IMR-90 (cell line): Measurements from ENCODE around the gene RIC8A. TPM values are rescaled to one million over a fixed set of nuclear protein-coding genes. Genes with fewer than 3 reads are reported as not detected.

Source experiments
- ATAC-seq: fragments of 200-7000 bp; cut with Tn5 transposase; 2 replicates; pipeline ENCODE4 v1.9.1; 2020; ENCODE audit warnings: low read depth, mild to moderate bottlenecking, moderate library complexity
- BruUV-seq: library from RNA; stranded (reverse); fragments of 400-500 nt; replicated peaks from 2 replicates; lab custom pipeline; 2021; lab: Mats Ljungman, UMichigan
- CTCF ChIA-PET: fragments of 300-600 bp; formaldehyde crosslinking; extraction: SDS; loops from one replicate; lab custom pipeline; 2021; ENCODE audit warnings: antibody characterized with exemption; lab: Yijun Ruan, JAX
- POLR2A ChIA-PET: fragments of 300-600 bp; sonication (Branson Sonifier 250); formaldehyde crosslinking; loops from one replicate; lab custom pipeline; 2022; ENCODE audit warnings: antibody characterized with exemption; ENCODE audit not compliant: unreplicated experiment; lab: Charles Lee
- DNase-seq: peaks from one replicate; pipeline ENCODE4 v3.0.0; 2013
- H2AFZ ChIP-seq: replicated peaks from 2 replicates; pipeline ENCODE3; 2013; ENCODE audit warnings: low read length, mild to moderate bottlenecking; ENCODE audit not compliant: poor library complexity
- H2AK5ac ChIP-seq: 2 replicates; pipeline ENCODE4 v1.6.1; 2013; ENCODE audit warnings: low read depth, low read length, inconsistent platforms
- H2AK9ac ChIP-seq: replicated peaks from 2 replicates; pipeline ENCODE3; 2013; ENCODE audit warnings: mild to moderate bottlenecking, low read depth, low read length, moderate library complexity; ENCODE audit not compliant: poor library complexity
- H2BK120ac ChIP-seq: 2 replicates; pipeline ENCODE4 v1.6.1; 2013; ENCODE audit warnings: low read depth, low read length, inconsistent platforms
- H2BK15ac ChIP-seq: 3 replicates; pipeline ENCODE4 v1.6.1; 2013; ENCODE audit warnings: low read depth, low read length, inconsistent platforms
- H2BK20ac ChIP-seq: 2 replicates; pipeline ENCODE4 v1.6.1; 2013; ENCODE audit warnings: low read depth, mild to moderate bottlenecking, inconsistent platforms, low read length, moderate library complexity
- H2BK5ac ChIP-seq: 2 replicates; pipeline ENCODE4 v1.6.1; 2013; ENCODE audit warnings: mild to moderate bottlenecking, low read depth, low read length, inconsistent platforms; ENCODE audit not compliant: poor library complexity, severe bottlenecking
- H3K14ac ChIP-seq: replicated peaks from 2 replicates; pipeline ENCODE4 v1.6.1; 2013; ENCODE audit warnings: low read depth, low read length, inconsistent platforms
- H3K18ac ChIP-seq: 2 replicates; pipeline ENCODE4 v1.6.1; 2013; ENCODE audit warnings: low read depth, low read length, control low read depth
- H3K23ac ChIP-seq: 2 replicates; pipeline ENCODE4 v1.6.1; 2013; ENCODE audit warnings: low read depth, low read length, inconsistent platforms
- H3K27ac ChIP-seq: 2 replicates; pipeline ENCODE4 v1.5.1; 2013; ENCODE audit warnings: mild to moderate bottlenecking, control low read depth, low read length; ENCODE audit not compliant: insufficient read depth
- H3K27me3 ChIP-seq: 2 replicates; pipeline ENCODE4 v1.6.1; 2013; ENCODE audit warnings: low read length; ENCODE audit not compliant: control insufficient read depth, insufficient read depth
- H3K36me3 ChIP-seq: 2 replicates; pipeline ENCODE4 v1.6.1; 2013; ENCODE audit warnings: low read length, mixed read lengths; ENCODE audit not compliant: control insufficient read depth, insufficient read depth
- H3K4ac ChIP-seq: 2 replicates; pipeline ENCODE4 v1.6.1; 2013; ENCODE audit warnings: low read depth, low read length, inconsistent platforms
- H3K4me1 ChIP-seq: 2 replicates; pipeline ENCODE4 v1.6.1; 2013; ENCODE audit warnings: low read length, mixed read lengths; ENCODE audit not compliant: control insufficient read depth, insufficient read depth
- H3K4me2 ChIP-seq: 2 replicates; pipeline ENCODE4 v1.6.1; 2013; ENCODE audit warnings: low read depth, mild to moderate bottlenecking, control low read depth, low read length, moderate library complexity
- H3K4me3 ChIP-seq: 2 replicates; pipeline ENCODE4 v1.5.1; 2013; ENCODE audit warnings: low read depth, mild to moderate bottlenecking, control low read depth, low read length, moderate library complexity; ENCODE audit not compliant: insufficient read depth
- H3K56ac ChIP-seq: 2 replicates; pipeline ENCODE4 v1.6.1; 2013; ENCODE audit warnings: low read length, inconsistent platforms; ENCODE audit not compliant: insufficient read depth; ENCODE audit errors: extremely low read depth
- H3K79me1 ChIP-seq, 2 experiments: 2 replicates each; pipeline ENCODE4 v1.6.1; 2013; ENCODE audit warnings: low read length in 2 of 2, inconsistent platforms in 1 of 2, low read depth in 1 of 2
- H3K9ac ChIP-seq: 2 replicates; pipeline ENCODE4 v1.6.1; 2013; ENCODE audit warnings: low read depth, low read length, control low read depth
- H3K9me1 ChIP-seq: 2 replicates; pipeline ENCODE4 v1.6.1; 2013; ENCODE audit warnings: low read length, inconsistent platforms; ENCODE audit not compliant: insufficient read depth
- H3K9me3 ChIP-seq: 2 replicates; pipeline ENCODE4 v1.6.1; 2013; ENCODE audit warnings: low read length; ENCODE audit not compliant: control insufficient read depth, insufficient read depth
- H4K20me1 ChIP-seq: 2 replicates; pipeline ENCODE4 v1.6.1; 2013; ENCODE audit warnings: low read length, inconsistent platforms; ENCODE audit not compliant: insufficient read depth
- H4K5ac ChIP-seq: 2 replicates; pipeline ENCODE4 v1.6.1; 2013; ENCODE audit warnings: mild to moderate bottlenecking, low read depth, low read length, control low read depth
- H4K8ac ChIP-seq, 2 experiments: 2 replicates each; pipeline ENCODE4 v1.6.1; 2013; ENCODE audit warnings: low read depth in 2 of 2, low read length in 2 of 2, control low read depth in 1 of 2, inconsistent platforms in 1 of 2
- H4K91ac ChIP-seq: 2 replicates; pipeline ENCODE4 v1.6.1; 2013; ENCODE audit warnings: low read depth, low read length, inconsistent platforms; ENCODE audit not compliant: insufficient read depth
- BHLHE40 ChIP-seq: fragments of 150-350 bp; IDR thresholded peaks from 2 replicates; pipeline ENCODE4 v1.6.1; 2016; ENCODE audit warnings: mild to moderate bottlenecking, low read depth, low read length
- CEBPB ChIP-seq: IDR thresholded peaks from 2 replicates; pipeline ENCODE4 v1.6.1; 2012; ENCODE audit warnings: low read depth, low read length, improper control_type of control experiment
- CHD1 ChIP-seq: IDR thresholded peaks from 2 replicates; pipeline ENCODE4 v1.6.1; 2012; ENCODE audit warnings: low read depth, low read length, improper control_type of control experiment
- CTCF ChIP-seq: conservative IDR thresholded peaks from 2 replicates; pipeline ENCODE4 v1.5.1; 2012; ENCODE audit warnings: mild to moderate bottlenecking, low read depth, low read length, improper control_type of control experiment
- ELK1 ChIP-seq: fragments of 150-350 bp; IDR thresholded peaks from 2 replicates; pipeline ENCODE4 v1.6.1; 2016; ENCODE audit warnings: low read depth, mild to moderate bottlenecking, low read length, moderate library complexity, borderline replicate concordance
- FOS ChIP-seq: fragments of 150-350 bp; IDR thresholded peaks from 2 replicates; pipeline ENCODE4 v1.6.1; 2016; ENCODE audit warnings: low read depth, low read length
- MAFK ChIP-seq: IDR thresholded peaks from 2 replicates; pipeline ENCODE4 v1.6.1; 2012; ENCODE audit warnings: low read depth, low read length, improper control_type of control experiment
- MAZ ChIP-seq: IDR thresholded peaks from 2 replicates; pipeline ENCODE4 v1.6.1; 2012; ENCODE audit warnings: low read depth, mild to moderate bottlenecking, low read length, improper control_type of control experiment, moderate library complexity, borderline replicate concordance
- MXI1 ChIP-seq: IDR thresholded peaks from 2 replicates; pipeline ENCODE4 v1.6.1; 2012; ENCODE audit warnings: low read depth, mild to moderate bottlenecking, low read length, moderate library complexity, borderline replicate concordance
- NFE2L2 ChIP-seq: fragments of 150-350 bp; IDR thresholded peaks from 2 replicates; pipeline ENCODE4 v1.6.1; 2016; ENCODE audit warnings: low read depth, mild to moderate bottlenecking, low read length
- POLR2A ChIP-seq: IDR thresholded peaks from 2 replicates; pipeline ENCODE4 v1.6.1; 2012; ENCODE audit warnings: mild to moderate bottlenecking, low read depth, low read length
- RAD21 ChIP-seq: IDR thresholded peaks from 2 replicates; pipeline ENCODE4 v1.6.1; 2012; ENCODE audit warnings: low read length, improper control_type of control experiment
- RCOR1 ChIP-seq: IDR thresholded peaks from 2 replicates; pipeline ENCODE4 v1.6.1; 2012; ENCODE audit warnings: mild to moderate bottlenecking, low read length, improper control_type of control experiment; ENCODE audit not compliant: insufficient replicate concordance
- RFX5 ChIP-seq: IDR thresholded peaks from 2 replicates; pipeline ENCODE4 v1.8.0; 2012; ENCODE audit warnings: low read depth, mild to moderate bottlenecking, low read length, moderate library complexity
- SMC3 ChIP-seq: fragments of 150-350 bp; IDR thresholded peaks from 2 replicates; pipeline ENCODE4 v1.6.1; 2016; ENCODE audit warnings: low read depth, mild to moderate bottlenecking, antibody characterized with exemption, low read length, moderate library complexity
- USF2 ChIP-seq: fragments of 150-350 bp; IDR thresholded peaks from 2 replicates; pipeline ENCODE4 v1.6.1; 2017; ENCODE audit warnings: mild to moderate bottlenecking, antibody characterized with exemption, low read length, low read depth
- WGBS, 2 experiments: methylation state at CpG; one replicate each; pipeline versions ENCODE4 v1.1.5 to v1.1.7; 2013; ENCODE audit warnings: missing lambda C conversion rate in 2 of 2; ENCODE audit not compliant: insufficient read length in 1 of 2; ENCODE audit errors: extremely low coverage in 2 of 2; 5-methylcytosine and 5-hydroxymethylcytosine counted together
- dilution Hi-C: fragments of 300-500 bp; cut with HindIII; formaldehyde crosslinking; loops from one replicate; pipeline ENCODE4 v1.14.3; 2018; ENCODE audit warnings: low sequenced_read_pairs; ENCODE audit not compliant: unreplicated experiment
- in situ Hi-C: fragments of 300-500 bp; cut with MboI; formaldehyde crosslinking; loops from 3 replicates; pipeline ENCODE4 v1.14.3; 2019; ENCODE audit warnings: low sequenced_read_pairs, inconsistent platforms, mixed read lengths
- intact Hi-C: fragments of 100-400 bp; cut with micrococcal nuclease; formaldehyde crosslinking; loops from 2 replicates; pipeline ENCODE4 v1.10.0; 2022
- polyA plus RNA-seq, 3 experiments: library from polyadenylated mRNA; depleted of rRNA; stranded (reverse); fragments of >200 nt; gene quantifications; 2 replicates each; pipeline ENCODE4 v1.2.3, GENCODE V29; 2012; ENCODE audit warnings: low replicate concordance in 1 of 3
- total RNA-seq: library from RNA; depleted of rRNA; stranded (reverse); fragments of >200 nt; gene quantifications from 2 replicates; pipeline ENCODE4 v1.2.3, GENCODE V29; 2012

The RIC8A gene
- total and polyA plus RNA-seq, 2 of the 4 experiments (the other 2 are of a cell fraction): 129 to 188 TPM

GRCh38 chr11:204587-205109, 2.9 kb upstream of the RIC8A start:
- dilution Hi-C loops (no loop called here), in situ Hi-C loops (no loop called here), intact Hi-C loops (loop anchor here (5.0 kb wide), 3 partner anchors 103 to 313 kb away; partner anchors contain the start of gene IFITM2)
- no peak overlapping the region for H3K4me2 ChIP-seq
- H4K20me1 ChIP-seq: peaks cover 75% of the 10 kb centered on the region
- peaks cover 34 to 81% of the 10 kb centered on the region in 2 experiments; a peak in 3 of 4 replicates for H3K79me1 ChIP-seq
- no peak overlapping the region for H2BK5ac ChIP-seq
- CTCF ChIA-PET: interaction anchor here (0.6 kb wide), 1 partner anchor 96 kb away, joined by 3 read pairs; no protein-coding TSS in a partner anchor
- H3K56ac ChIP-seq: no peak overlapping the region
- peaks cover 48% of the 10 kb centered on the region for H3K36me3 ChIP-seq
- H3K9me1 ChIP-seq: peaks cover 27% of the 10 kb centered on the region
- no peak overlapping the region for H2BK15ac ChIP-seq
- H2AK9ac ChIP-seq: no peak overlapping the region
- no peak overlapping the region for H3K4me3 ChIP-seq
- H3K4ac ChIP-seq: no peak overlapping the region
- DNase-seq (no peak), ATAC-seq (no peak)
- WGBS, 2 experiments: 94% methylated on average over 6 of the region's 12 CpGs; no CpG with 5 or more reads in 1 of the 2 experiments
- no peak overlapping the region for H3K27ac ChIP-seq
- H3K9ac ChIP-seq: no peak overlapping the region
- no peak overlapping the region for H2AFZ ChIP-seq
- H2AK5ac ChIP-seq: no peak overlapping the region
- H4K8ac ChIP-seq: no peak overlapping the region
- no peak overlapping the region for H4K5ac ChIP-seq
- POLR2A ChIA-PET: no interaction called here
- no peak overlapping the region for H2BK120ac ChIP-seq
- TF ChIP-seq POLR2A (no peak), NFE2L2 (no peak), FOS (no peak), ELK1 (no peak), MXI1 (no peak), MAFK (no peak), CTCF (no peak), CHD1 (no peak), USF2 (no peak), CEBPB (no peak), RCOR1 (no peak), RAD21 (no peak), MAZ (no peak), BHLHE40 (no peak), SMC3 (no peak), RFX5 (no peak)
- H3K27me3 ChIP-seq: no peaks in the 10 kb centered on the region
- H3K4me1 ChIP-seq: peaks cover 12% of the 10 kb centered on the region
- H3K18ac ChIP-seq: no peak overlapping the region
- H4K91ac ChIP-seq: no peak overlapping the region
- H3K23ac ChIP-seq: no peak overlapping the region
- no peak overlapping the region for H2BK20ac ChIP-seq
- no TSS peak for BruUV-seq
- H3K14ac ChIP-seq: no peak overlapping the region
- no peaks in the 10 kb centered on the region for H3K9me3 ChIP-seq
